KBM-7 (cell line): ENCODE data around the gene KRTAP12-2.
"Not testable (repeated sequence)": the region's sequence is repeated elsewhere in the genome, so short reads cannot be mapped to it uniquely, and the experiment has no call there.

Experiments used
- DNase-seq: peaks from one replicate; pipeline ENCODE4 v3.0.0-alpha.2; 2015
- in situ Hi-C: fragments of 300-500 bp; cut with MboI; formaldehyde crosslinking; loops from 2 replicates; pipeline ENCODE4 v1.14.3; 2020; ENCODE audit warnings: low sequenced_read_pairs, low pct_unique_long_range_greater_than_20kb, mixed read lengths

KRTAP12-2 gene

GRCh38 chr21:44657635-44658540 lies 8.8 kb downstream of the KRTAP12-2 start, which contains the start of gene KRTAP12-3:
TSS of gene KRTAP12-3 (plus strand) at chr21:44657932. CDS start at chr21:44657980, 48 bp downstream.
- no peak for DNase-seq

GRCh38 chr21:44656868-44657267 lies 9.9 kb downstream of the KRTAP12-2 start:
- in situ Hi-C loops, result no loop called here
- DNase-seq, result no peak

More at GRCh38 chr21:44657635-44658540, 8.8 kb downstream of the KRTAP12-2 start, which contains the start of gene KRTAP12-3:
- in situ Hi-C loops, result no loop called here

GRCh38 chr21:44654576-44655175 lies 12.1 kb downstream of the KRTAP12-2 start, which contains the start of gene KRTAP12-4:
TSS of gene KRTAP12-4 (minus strand) at chr21:44654659. CDS start at chr21:44654614, 45 bp downstream.
- DNase-seq, result no peak
- in situ Hi-C loops, result no loop called here

GRCh38 chr21:44653656-44654575 lies 12.8 kb downstream of the KRTAP12-2 start:
- DNase-seq, result no peak
- in situ Hi-C loops, result no loop called here

GRCh38 chr21:44653123-44653522 lies 13.6 kb downstream of the KRTAP12-2 start:
- in situ Hi-C loops, result no loop called here
- DNase-seq, result no peak

- no peak for DNase-seq
Measured at GRCh38 chr21:44650973-44651675, 15.6 kb downstream of the KRTAP12-2 start.

GRCh38 chr21:44650265-44650972 lies 16.3 kb downstream of the KRTAP12-2 start:
- in situ Hi-C loops, result no loop called here
- no peak for DNase-seq

More at GRCh38 chr21:44650973-44651675, 15.6 kb downstream of the KRTAP12-2 start:
- in situ Hi-C loops, result no loop called here

GRCh38 chr21:44649521-44650100 lies 17.1 kb downstream of the KRTAP12-2 start:
- in situ Hi-C loops, result no loop called here
- no peak for DNase-seq

GRCh38 chr21:44648557-44649311 lies 18.0 kb downstream of the KRTAP12-2 start:
- DNase-seq, result no peak
- in situ Hi-C loops, result no loop called here

- DNase-seq, result no peak
- in situ Hi-C loops, result no loop called here
Measured at GRCh38 chr21:44647222-44647552, 19.5 kb downstream of the KRTAP12-2 start.

GRCh38 chr21:44646366-44647221 lies 20.1 kb downstream of the KRTAP12-2 start, which contains the start of gene KRTAP10-11:
TSS of gene KRTAP10-11 (plus strand) at chr21:44646414. CDS start at chr21:44646459, 45 bp downstream.
- DNase-seq, in situ Hi-C loops: not testable (repeated sequence)

- in situ Hi-C loops, result no loop called here
Measured at GRCh38 chr21:44644878-44645277, 21.8 kb downstream of the KRTAP12-2 start.

GRCh38 chr21:44643741-44644310 lies 22.9 kb downstream of the KRTAP12-2 start:
- in situ Hi-C loops, result no loop called here
- DNase-seq, result no peak

More at GRCh38 chr21:44644878-44645277, 21.8 kb downstream of the KRTAP12-2 start:
- no peak for DNase-seq

GRCh38 chr21:44640761-44641160 lies 26.0 kb downstream of the KRTAP12-2 start:
- no peak for DNase-seq
- in situ Hi-C loops, result no loop called here

GRCh38 chr21:44639331-44639655 lies 27.4 kb downstream of the KRTAP12-2 start:
- in situ Hi-C loops, result no loop called here

More at GRCh38 chr21:44639331-44639655, 27.4 kb downstream of the KRTAP12-2 start:
- no peak for DNase-seq
